HG02642 (cell line): ENCODE data around the gene GNAS-AS1.

Experiments used
- ATAC-seq: cut with Tn5 transposase; IDR thresholded peaks from one replicate; pipeline ENCODE4 v1.9.1; 2021; ENCODE audit warnings: mild to moderate bottlenecking; ENCODE audit not compliant: unreplicated experiment, poor library complexity

GNAS-AS1 gene

DNA sequence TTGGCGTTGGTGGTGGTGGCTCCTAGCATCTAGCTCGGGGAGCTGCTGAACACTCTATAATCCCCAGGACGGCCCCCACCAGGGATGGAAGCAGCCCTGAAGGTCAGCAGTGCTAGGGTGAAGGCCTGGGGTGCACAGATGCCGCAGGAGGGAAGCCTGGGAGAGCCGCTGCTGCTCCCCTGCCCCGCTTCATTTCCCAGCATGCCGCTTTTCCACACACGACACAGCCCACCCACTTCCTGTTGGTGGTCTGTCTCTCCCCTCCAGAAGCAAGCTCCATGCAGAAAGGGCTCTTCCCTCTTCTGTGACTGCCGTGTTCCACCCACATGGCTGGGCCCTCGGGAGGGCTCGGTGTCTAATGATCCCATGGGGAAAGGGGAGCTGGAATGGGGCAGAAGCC lies 35.3 kb downstream of the GNAS-AS1 start:
- ATAC-seq, result no peak

DNA sequence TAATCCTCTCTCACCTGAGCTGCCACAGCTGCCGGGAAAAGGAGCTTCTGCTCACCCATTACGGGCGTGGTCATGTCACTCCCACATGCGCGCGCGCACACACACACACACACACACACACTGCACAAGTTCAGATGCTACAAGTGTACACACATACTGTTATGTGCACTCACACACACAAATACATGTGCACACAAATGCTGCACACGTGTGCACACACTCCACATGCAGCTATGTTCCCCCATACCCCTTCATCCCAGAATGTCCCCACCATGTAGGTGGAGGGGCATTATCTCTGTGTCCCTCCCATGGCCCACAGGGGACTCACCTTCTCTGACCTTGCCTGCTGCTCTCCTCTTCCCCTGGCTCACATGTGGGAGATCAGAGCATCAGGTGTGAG lies 37.3 kb downstream of the GNAS-AS1 start:
- no peak for ATAC-seq

DNA sequence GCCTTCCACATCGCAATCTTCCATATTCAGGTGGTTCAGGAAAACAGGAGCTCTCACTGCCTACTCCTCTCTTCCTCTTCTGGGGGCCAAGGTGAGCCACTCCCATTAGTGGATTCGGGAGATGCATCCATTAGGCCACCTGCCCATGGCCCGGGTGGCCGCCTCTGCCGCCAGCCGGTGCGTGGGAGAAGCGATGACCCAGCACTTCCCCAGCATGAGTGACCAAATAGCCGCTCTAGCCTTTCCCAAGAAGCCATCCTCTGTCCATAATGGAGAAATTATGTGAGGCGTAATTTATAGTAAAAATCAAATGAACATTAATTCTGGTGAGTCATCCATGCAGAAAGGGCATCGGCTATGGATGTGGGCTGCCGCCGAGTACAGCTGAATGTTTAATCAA lies 39.4 kb downstream of the GNAS-AS1 start:
- no peak for ATAC-seq

DNA sequence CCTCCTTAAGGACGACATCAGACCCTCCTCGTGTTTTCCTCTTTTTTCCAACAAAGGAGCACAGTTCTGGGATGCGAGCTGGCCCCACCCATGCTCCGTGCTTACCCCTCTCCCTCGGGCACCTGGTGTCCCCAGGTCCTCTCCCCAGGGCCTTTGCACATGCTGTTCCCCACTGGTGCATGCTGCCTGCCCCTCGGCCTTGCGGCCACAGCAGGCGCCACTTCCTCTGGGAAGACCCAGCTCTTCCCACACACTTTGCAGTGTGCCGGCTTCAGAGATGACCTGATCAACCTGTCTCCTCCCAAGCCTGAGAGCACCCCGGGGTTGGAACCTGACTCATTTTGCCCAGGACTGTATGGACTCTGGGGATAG lies 39.8 kb downstream of the GNAS-AS1 start:
- ATAC-seq, result no peak

DNA sequence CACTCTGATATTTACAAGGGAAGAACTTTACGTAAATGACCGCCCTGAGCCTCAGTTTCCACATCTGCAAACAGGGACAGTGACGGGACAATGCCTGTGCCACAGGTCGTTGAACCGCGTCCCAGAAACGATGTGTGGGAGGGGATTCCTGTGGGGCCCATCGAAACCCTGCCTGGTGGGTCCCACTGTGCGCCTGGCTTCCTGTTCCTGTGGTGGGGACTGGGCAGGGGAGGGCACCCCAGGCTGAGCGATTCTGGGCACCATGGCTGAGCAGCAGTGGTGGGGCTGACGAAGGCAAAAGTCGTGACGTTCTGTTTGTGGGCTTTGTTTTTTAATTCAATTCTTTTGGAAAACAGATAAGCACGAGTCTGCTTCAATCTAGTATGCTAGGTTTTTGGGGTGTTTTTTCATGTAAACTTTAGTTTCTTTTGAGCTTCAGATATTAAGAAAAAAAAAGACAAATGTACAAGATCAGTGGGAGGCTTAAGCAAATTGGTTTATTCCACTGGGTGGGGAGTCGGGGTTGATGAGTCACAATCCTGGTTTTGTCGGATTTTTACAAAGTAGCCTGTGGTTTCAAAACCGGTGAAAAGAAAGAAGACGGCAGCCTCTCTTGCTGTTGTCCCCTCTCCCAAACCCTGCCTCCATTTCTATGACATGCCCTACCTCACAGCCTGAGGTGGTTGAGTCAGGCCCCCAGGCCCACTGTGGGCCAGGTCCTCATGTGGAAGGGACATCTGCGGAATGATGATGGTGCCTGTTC lies 40.4 kb downstream of the GNAS-AS1 start:
- ATAC-seq, result no peak

DNA sequence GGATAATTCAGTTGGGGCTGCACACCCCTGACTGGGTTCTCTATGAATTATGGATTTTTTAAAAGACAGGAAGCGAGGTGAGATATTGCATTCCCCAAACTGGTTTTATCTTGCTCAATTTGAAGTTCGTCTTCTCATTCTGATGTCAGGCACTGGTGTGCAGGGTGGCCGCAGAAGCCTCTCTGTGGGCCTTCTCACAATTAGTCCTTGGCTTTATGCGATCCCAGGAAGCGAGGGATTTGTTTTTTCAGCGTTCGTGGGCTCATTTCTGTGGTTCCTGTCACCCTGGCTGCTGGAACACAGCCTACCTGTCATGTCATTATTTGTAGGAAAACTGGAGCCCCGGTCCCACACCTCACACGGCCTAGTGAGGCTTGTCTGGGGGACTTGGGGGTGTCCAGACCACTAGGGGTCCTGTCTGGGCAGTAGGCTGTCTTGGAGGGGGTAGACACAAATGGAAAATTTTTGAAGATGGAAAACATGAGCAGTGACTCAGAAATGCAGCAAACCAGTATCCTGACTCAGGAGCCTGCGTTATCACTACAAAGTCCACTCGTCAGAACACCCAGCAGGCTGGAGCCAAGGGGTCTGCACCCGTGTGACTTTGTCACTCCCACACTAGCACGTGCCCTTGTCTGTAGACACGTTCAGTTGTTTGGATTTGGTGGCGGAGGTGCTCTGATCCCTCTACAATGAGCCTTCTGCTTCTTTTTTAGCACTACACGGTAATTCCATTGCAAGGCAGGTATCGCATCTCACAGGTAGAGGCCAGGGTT lies 42.2 kb downstream of the GNAS-AS1 start:
- ATAC-seq, result no peak

DNA sequence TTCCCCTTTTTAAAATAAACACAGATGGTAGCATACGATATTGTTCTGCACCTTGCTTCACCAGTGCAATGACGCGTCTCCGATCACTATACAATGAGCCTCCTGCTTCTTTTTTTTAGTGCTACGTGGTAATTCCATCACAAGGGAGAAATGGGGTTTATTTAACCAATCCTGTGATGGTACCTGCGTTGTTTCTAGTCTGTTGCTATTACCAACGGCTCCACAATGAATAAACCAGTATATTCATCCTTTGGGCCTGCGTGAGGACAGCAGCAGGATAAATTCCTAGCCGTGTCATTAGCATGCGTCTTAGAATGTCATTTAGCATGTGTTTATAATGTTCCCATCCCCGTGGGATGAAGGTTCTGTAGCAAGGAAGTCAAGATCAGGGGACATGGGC lies 42.9 kb downstream of the GNAS-AS1 start:
- ATAC-seq, result no peak

DNA sequence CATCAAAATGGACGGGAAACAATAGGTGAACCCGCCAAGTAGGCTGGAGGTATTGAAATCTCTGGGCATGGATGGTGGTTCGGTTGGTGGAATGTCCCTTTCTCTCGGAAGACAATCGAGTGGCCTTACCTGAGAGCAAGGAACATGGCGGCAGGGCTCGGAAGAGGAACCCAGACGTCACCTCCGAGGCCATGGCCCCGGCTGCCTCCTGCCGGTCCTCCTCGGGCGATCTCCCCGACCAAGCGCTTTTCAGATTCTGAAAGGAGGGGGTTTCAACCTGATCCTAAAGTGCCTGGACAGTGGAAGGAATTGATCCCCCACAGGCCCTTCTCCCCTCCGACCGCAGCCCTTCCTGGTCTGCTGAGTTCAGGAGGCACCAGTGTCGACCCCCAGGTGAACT lies 47.2 kb downstream of the GNAS-AS1 start:
- no peak for ATAC-seq

DNA sequence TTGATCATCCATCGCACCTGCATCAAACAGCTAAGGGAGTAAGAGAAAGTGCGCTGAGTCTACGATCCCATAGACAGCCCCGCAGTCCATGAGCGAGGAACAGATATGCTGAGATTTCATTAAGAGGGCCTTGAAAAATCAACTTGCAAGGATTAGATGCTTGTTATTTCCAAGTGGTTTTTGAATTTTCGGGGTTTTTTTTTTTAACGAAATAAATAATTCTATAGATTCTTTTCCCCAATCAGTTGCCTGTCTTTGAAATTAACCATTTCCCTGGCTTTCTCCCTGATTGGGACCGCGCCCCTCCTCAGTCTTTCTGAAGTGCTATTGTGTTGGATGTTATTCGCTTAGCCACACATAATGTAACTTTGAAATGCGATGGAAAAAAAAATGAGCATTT lies 48.6 kb downstream of the GNAS-AS1 start:
- ATAC-seq, result no peak

DNA sequence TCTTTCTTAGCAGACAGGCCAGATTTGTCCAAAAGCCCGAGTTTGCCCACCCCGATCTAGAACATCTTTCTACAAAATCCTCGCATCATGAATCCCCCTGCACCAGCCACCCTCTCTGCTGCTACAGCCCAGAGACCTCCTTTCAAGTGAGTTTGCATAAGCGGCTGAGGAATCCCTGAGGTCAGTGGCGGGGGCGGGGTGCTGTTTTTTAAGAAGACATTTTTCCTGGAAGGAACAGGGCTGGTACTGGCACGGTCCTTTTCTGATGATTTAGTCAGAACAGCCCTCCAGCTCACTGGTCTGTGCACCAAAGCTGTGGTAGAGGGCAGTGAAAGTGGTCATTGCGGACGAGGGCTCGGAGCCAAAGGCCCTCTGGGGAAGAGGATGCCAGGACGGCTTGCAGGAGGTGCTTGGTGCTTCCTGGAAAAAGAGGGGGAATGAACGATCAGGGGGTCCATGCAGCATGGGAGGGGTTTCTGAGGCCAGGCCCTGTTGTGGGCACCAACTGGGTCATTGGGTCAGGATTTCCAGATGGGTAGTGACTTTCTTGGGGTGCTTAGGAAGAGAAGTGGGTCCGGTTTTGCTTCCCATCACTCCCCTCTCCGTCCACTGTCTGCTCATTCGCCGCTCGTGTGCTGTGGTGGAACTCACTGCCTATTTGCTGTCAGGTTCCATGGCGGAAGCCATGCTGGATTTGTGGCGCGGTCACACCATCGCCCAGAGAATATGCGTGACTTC lies 50.4 kb downstream of the GNAS-AS1 start:
- no peak for ATAC-seq

DNA sequence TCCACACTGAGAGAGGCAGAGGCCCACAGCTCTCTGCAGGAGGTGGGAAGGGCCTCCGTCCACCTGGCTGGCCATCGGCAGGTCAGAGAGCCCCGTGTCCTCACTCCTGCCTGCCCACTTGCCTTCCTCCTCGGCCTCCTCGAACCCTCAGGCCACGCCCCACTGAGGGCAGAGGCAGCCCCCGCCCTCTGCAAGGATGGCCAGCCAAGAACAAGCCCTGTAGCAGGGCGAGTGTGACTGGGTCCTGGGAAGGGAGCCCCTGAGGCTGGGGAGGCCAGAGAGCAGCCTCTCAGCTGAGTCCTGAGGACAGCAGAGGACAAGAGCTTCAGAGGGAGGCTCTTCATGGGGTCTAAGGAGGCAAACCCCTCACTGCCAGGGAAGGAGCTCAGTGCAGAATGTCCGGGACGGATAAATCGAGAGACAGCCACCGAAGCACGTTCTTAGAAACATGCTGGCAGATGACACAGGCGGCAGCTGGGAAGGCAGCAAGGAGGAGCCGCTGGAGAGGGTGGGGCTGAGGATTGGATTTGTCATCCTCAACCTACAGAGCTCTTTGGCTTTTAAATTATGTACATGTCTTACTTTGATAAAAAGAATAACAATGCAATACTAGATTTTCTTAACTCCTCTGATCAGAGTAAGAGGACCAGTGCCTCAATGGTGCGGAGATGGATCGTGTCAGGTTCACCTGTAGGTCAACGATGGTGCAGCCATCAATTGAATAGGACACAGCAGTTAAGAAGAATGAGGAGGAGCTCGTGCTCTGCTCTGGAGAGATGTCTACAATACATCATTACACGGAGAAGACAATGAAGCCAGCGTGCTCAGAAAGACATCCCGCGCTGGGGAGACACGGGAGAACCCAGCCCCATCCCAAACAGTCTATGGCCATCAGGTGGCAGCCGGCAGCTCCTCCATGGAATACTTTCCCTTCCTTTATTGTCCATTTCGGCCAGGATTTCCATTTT lies 53.0 kb downstream of the GNAS-AS1 start:
- no peak for ATAC-seq

DNA sequence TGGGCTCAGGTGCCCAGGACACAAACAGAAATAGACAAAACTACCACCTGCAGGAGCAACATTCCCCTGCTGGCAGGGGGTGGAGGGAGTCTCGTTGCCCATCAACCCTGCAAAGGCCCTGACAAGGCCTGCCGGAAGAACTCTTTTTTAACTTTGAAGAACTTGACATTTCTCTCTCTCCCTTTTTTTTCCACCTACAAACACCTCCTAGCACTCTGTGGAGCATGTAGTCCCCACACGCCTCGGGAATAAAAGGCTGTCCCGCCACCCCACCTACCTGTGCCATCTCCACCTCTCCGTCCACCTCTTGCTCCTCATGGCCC lies 54.8 kb downstream of the GNAS-AS1 start:
- no peak for ATAC-seq

DNA sequence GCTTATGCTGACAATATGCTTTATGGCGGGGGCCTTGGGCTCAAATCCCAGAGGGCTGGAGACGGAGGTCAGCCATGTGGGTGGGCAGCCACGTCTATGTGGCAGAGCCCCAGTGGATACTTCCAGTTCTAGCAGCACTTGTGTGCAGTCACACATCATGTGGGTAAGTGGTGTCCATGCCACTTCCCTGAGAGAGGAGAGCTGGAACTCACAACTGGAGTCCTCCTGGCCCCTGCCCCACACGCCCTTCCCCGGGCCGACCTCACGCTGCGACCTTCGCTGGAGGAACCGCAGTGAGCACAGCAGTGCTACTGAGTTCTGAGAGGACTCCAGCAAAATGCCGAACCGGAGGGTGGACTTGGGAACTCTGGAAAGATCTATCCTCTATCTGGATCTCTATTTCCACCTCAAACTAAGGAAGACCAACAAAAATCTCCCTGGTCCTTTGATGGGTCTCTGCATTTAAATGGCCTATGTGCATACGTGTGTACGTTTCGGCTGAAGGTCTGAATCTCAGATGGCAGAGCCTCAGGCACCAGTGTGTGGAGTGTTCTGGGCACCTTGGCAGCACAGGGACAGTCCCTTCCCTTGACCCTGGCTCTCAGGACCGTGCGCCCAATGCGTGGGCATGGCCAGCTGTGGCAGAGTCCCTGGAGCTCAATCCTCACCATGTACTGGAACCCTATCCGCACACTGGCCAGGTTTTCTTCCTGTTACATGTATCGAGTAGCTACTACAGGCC lies 55.4 kb downstream of the GNAS-AS1 start:
- no peak for ATAC-seq

DNA sequence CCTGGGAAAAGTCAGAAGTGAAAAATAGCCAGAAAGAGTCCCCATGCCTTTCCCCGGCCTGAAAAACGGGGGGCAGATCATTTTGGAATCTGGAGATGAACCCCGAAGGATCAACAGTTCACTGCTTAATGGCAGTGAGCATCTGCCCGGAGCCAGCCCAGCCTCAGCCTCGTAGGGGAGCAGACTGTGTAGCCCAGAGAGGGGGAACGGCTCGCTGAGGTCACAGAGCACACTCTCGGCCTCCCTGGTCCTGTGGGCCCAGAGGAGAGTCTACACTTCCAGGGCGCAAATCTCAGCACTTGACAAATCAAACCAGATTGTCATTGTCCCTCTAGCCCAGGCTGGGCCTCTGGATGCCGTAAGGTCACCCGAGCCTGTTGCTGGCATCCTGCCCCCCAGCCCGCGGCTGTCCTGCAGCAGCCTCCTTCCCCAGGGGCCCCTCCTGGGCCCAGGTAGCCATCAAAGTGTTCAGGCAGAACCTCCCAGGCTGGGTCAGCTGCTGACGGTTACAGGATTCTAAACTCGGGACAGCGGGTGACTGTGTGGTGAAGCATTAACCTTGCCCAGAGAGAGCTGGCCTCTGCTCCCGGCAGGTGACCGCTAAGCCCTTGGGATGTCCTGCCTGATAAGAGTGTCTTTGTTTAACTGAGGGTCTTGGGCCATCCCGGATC lies 56.1 kb downstream of the GNAS-AS1 start:
- ATAC-seq, result no peak

DNA sequence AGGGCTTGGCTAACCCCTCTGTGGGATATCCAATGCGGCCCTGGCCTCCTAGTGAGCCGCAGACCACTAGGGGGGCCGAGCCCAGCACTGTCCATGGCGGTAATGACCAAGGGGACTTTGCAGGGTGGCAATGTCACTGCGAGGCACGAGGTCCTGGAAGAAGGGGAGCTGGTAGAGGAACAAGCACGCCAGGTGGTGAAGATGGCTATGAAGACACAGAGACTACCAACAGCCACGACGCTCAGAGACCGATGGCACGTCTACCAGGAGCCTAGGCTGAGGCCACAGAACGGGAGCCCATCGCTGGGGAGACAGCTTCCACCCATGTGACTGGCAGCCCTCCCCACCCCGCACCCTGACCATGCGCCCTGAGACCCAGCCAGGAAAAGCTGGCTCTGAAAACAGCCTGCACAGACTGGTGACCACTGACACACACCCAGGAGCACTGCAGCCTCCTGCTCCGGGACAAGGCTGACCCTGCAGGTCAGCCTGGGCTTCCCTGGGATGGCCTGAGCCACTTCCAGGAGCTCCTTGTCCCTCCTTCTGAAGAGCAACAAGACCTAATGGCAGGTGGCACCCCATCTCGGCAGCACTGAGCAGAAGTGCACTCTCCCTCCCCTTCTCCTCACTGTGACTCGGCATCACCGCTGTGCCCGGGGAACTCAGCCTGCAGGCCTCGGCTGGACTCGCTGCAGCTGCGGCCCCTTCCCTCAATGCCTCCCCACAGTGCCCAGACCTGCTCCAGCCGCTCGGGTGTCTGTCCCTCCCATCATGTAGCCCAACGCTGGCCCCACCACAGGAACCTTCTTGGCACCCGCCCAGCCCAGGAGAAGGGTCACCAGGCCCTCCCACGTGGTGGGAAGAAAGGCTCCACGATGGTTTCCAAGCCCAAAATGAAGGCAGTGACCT lies 56.9 kb downstream of the GNAS-AS1 start:
- no peak for ATAC-seq

DNA sequence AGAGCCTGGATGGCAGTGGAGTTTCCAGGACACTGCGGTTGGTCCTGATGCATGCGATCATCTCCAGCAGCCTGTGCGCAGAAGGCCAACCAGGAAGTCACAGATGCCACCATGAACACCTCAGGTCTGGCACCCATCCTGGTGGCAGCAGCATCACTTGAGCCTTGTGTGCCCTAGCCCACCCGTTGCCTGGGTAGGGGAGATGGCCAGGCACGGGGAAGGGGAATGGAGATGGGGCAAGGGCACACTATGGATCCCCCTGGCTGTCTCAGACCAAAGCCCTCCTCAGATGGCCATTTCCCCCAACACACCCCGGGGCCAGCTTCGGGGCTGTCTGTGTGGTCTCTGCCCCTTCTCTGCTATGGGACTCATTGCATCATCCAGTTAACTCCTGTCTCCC lies 58.3 kb downstream of the GNAS-AS1 start:
- no peak for ATAC-seq

DNA sequence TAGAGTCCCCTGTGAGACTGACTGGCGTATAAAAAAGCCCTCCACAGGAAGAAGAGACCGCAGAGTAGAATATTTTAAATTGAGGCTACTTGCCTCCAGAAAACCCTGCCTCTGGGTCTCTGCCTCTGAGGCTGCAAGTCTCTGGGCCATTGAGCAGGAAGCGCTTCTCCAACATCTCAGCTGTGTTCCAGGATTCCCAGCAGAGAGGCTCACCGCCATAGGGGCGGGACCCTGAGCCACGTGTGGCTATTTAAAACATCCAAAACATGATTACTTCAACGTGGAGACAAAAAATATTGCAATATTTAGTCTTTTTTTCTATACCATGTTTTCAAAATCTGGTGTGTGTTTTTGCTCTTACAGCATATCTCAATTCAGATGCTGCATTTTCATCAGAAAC lies 59.4 kb downstream of the GNAS-AS1 start:
- no peak for ATAC-seq

DNA sequence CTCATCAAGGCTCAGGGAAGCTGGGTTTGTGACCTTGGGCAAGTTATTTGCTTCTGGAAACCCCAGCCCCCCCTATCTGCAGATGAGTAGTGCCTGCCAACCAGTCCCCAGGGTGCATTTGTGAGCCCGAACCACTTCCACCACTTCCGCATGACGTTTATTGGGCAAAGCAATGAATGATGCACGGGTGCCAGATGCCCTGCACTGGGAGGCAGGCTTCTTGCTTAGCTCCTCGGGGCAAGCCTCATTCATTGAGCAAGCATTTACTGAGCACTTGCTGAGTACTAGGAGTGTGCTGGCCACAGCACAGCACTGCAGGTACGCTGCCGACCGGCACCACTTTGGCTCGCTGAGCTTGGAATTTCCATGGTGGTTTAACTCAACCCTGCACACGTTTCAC lies 60.2 kb downstream of the GNAS-AS1 start:
- ATAC-seq, result no peak
